ENCODE results near the gene SFTPB. TPM values are rescaled to one million over a fixed set of nuclear protein-coding genes. Genes with fewer than 3 reads are reported as not detected.
"Not testable (repeated sequence)": the region's sequence is repeated elsewhere in the genome, so short reads cannot be mapped to it uniquely, and the experiment has no call there.

SFTPB gene
- total RNA-seq, 2 donors from 2014 or later = 0.12 to 0.44 TPM

DNA sequence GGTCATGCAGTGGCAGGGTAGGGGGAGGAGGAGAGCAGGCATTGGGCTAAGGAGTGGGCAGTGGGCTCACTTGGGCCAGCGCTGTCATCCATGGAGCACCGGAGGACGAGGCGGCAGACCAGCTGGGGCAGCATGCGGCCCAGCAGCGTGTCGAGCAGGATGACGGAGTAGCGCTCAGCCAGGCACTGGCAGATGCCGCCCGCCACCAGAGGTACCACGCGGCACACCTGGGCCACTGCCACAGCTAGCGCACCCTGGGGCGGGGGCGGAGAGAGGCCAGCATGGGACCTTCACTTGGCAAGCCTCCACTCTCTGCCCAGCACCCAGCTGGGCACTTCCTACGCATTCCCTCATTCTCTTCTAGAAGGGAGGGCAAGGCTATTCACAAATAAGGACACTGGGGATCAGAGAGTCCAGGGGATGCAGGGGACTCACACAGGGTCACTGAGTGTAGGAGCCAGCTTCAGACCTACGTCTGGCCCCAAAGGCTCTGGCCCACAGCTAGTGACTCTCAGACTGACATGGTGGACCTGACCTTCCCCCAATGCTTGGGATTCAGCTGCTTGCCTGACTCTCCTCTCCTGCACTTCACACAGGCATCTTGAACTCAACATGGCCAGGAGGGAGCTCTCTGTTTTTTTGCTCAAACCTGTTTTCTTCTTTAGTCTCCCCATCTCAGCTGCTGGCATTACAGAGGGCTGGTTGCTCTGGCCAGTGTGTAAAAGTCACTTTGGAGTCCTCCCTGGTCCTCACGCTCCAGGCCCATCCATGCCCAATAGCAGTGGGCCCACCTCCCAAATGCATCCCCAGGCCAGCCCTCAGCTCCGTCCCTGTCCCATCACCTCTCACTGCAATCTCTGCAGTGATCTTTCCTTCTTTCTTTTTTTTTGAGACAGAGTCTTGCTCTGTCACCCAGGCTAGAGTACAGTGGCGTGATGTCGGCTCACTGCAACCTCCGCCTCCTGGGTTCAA, 4.1 kb downstream of the SFTPB start:
- ATAC-seq = no peak
- no peak for DNase-seq
- intact Hi-C loops (cut with DNase I) = no loop called here

DNA sequence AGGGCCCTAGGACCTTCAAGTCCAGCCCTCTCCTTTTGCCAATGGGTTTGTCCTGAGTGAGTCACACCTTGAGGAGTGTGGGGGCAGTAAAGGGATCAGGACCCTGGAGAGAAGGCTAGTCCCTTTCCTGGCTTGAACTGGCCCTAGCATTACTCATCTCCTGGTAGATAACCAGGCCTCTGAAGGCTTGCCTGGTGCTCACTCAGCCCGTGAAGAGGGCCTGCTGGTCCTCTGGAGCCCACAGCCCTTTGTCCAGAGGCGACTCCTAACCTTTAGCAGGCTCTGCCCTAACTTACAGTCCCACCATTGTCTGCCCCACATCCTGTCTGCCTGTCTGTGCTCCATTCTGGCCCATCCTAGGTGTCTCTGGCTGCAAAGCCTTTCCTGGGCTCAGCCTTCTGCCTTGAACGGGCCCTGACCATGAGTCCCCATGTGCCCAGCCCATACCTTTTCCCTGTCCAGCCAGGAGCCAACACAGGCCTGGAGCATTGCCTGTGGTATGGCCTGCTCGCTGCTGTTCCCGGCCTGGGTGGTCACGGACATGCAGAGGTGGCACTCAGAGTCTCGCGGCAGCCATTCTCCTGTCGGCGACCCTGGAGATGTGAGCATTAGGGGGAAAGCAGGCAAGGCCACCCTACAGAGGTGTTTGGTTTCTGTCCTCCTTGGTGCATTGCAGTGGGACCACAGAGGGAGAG, 5.0 kb downstream of the SFTPB start:
- intact Hi-C loops (cut with DNase I) = no loop called here
- DNase-seq (peak; percentile 61), ATAC-seq (peak; percentile 66 to 90)

DNA sequence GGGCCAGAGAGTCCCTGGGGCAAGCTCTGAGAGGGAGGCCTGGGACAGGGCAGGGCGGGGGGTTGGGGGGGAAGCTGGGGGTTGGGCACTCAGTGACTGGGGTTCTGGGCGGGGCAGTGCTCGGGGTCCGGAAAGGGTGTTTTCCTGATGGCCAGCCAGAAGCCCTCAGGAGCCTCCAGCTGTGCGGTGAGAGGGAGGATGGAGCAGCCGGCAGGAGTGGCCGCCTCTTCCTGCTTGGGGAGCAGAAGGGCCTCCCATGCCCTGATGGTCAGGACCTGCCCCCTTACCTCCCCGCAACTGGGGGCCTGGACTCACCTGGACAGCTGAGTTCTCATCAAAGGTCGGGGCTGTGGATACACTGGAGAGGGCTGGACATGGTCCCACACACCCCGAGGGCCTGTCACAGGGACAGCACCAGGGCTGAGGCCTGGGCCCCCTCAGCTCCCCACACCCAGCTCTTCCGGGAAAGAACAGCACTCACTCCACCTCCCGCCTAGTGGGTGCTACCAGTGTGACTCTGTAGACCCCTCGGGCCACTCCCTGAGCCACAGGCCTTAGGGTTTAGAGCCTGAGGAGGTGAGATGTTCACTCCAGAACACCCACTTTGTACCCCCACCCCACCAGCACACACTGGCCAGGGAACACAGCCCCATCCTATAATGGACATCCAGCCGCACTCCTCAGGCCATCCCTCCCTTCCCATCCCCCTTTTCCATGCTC, 6.7 kb downstream of the SFTPB start:
- DNase-seq = peak; percentile 69
- intact Hi-C loops (cut with DNase I) = no loop called here
- peak; percentile 22 to 31 for ATAC-seq

DNA sequence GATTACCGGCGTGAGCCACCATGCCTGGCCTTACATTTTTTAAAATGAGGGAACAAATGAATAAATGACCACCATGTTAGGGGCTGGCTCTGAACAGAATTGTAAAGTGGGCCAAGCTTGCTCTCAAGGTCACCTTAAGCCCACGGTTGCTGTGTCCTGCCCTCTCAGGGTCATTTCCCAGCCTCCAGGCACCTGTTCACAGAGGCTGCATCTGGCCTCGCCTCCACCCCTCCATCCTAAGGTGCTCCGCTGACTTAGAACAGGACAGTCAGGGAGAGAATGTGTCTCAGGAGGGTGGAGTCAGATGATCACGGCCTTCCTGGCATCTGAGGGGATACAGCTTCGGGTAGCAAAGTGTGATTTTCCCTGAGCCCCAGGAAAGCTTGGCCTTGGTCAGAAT, 7.3 kb downstream of the SFTPB start:
- intact Hi-C loops (cut with DNase I) = no loop called here
- no peak for DNase-seq
- no peak for ATAC-seq

DNA sequence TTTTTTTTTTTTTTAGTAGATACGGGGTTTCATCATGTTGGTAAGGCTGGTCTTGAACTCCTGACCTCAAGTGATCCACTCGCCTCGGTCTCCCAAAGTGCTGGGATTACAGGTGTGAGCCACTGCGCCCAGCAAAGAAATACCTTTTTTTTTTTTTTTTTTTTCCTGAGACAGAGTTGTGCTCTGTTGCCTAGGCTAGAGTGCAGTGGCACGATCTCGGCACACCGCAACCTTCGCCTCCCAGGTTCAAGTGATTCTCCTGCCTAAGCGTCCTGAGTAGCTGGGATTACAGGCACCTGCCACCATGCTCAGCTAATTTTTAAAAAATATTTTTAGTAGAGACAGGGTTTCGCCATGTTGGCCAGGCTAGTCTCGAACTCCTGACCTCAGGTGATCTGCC, 7.7 kb downstream of the SFTPB start:
- DNase-seq; intact Hi-C loops (cut with DNase I); ATAC-seq: not testable (repeated sequence)

DNA sequence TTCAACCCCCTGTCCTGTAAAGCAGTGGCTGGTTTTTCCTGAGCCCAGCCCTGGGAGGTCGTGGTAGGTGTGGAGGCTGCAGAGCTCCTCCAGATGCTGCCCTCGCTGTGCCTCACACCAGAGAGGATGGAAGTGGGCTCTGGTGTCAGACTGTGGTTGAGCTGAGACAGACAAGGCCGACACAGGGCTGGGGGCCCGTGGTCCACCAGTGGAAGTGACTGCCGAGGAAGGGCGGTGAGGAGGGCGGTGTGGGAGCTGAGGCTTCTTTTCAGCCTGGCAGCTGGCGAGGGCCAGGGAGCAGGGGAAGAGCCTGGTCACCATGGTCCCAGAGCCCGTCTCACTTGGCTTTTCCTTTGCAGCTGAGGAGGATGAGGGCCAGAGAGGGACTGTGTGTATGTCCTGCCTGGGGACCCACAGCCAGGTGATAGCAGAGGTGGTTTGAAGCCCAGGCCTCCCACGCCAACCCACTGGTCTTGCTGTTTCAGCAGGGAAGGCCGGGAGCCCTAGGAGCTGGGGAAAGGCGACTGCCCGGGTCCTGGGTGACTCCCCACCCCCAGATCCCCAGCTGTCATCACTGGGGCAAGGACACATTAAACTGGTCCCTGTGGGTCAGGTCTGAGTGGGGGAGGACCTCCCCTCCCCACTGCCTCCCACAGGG, 8.5 kb downstream of the SFTPB start:
- intact Hi-C loops (cut with DNase I) = loop anchor here in 1 of 2 donors (10.0 kb wide), 1 partner anchor 45 kb away; no protein-coding TSS in a partner anchor
- DNase-seq = no peak
- no peak for ATAC-seq

DNA sequence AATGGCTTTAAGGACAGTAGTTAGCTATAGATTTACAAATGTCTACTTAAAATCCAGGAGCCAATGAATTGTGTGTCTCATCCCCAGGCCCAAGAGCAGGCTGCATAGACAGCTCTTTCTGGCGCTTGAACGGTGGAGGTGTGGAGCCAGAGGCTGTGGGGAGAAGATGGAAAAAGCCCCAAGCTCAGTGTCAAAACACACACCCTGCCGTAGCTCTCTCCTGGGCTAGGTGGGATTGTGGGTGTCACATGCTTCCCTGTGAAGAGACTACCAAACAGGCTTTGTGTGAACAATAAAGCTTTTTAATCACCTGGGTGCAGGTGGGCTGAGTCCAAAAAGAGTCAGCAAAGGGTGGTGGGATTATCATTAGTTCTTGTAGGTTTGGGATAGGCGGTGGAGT, 10.6 kb downstream of the SFTPB start:
- DNase-seq, ATAC-seq: not testable (repeated sequence)
- intact Hi-C loops (cut with DNase I) = loop anchor here in 1 of 2 donors (10.0 kb wide), 1 partner anchor 47 kb away; no protein-coding TSS in a partner anchor

DNA sequence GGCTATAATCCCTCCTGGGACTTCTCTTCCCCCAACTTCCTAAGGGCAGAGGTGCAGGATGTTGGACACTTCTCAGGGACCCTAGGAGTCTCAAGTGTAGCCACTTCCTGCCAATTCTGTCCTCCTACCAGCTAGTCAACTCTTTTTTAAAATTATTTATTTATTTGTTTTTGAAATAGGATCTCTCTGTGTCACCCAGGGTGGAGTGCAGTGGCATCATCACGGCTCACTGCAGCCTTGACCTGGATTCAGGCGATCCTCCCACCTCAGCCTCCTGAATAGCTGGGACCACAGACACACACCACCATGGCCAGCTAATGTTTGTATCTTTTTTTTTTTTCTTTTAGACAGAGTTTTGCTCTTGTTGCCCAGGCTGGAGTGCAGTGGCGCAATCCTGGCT, 11.5 kb downstream of the SFTPB start:
- DNase-seq (no peak), ATAC-seq (no peak)
- intact Hi-C loops (cut with DNase I) = loop anchor here in 1 of 2 donors (10.0 kb wide), 1 partner anchor 48 kb away; no protein-coding TSS in a partner anchor

DNA sequence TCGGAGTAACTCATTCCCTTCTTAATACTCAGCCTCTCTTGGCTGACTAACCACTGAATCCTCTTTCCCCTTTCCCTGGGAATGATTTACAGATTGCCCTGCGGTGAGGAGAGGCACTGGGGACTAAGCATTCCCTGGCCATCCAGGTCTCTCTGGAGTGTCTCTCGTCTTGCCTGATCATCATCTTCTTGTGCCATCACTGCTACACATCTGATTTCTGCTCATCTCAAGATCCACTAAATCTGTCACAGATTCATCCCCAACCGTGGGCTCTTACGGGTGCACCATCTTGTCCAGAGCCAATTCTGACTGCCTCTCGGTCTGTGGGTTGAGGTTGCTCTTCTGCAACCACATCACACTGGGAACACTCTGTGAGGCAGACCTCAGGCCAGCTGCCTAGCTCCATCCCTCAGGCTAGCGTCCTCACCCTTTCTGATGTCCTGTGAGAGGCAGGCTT, 12.0 kb downstream of the SFTPB start:
- intact Hi-C loops (cut with DNase I) = loop anchor here in 1 of 2 donors (10.0 kb wide), 1 partner anchor 49 kb away; no protein-coding TSS in a partner anchor
- ATAC-seq (no peak), DNase-seq (no peak)

DNA sequence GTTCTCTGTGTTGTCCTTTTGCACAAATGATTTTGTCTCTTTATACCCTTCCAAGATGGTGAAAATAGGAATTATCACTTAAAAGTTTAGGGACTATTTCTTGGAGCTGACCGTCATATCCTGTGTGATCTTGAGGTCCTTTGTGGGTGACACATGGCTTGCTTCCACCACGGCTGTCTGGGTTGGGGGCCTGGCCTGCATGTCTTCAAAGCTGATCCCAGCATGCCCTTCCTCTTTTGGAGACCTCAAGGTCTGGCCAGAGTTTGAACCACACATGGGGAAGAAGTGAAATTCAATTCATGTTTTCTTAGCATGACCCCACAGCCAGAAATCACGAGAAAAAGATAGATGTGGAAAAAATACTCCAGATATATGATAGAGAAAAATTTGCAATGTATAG, 14.0 kb downstream of the SFTPB start:
- no peak for ATAC-seq
- DNase-seq = no peak
- intact Hi-C loops (cut with DNase I) = loop anchor here in 1 of 2 donors (10.0 kb wide), 1 partner anchor 51 kb away; no protein-coding TSS in a partner anchor

DNA sequence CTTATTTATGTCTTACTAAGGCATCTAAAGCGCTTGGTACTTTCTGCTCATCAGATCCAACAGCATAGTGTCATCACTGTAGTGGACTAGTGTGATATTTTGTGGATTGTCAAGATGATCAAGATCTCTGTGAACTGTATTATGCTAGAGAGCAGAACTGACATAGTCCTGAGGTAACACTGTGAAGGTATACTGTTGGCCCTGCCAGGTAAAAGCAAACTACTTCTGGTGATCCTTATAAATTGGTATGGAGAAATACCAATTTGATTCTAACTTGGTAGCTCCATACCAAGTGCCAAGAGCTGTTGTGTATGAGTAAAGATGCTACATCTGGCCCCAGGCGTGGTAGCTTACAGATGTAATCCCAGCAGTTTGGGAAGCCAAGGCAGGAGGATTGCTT, 15.9 kb downstream of the SFTPB start:
- intact Hi-C loops (cut with DNase I) = loop anchor here in 1 of 2 donors (10.0 kb wide), 1 partner anchor 53 kb away; no protein-coding TSS in a partner anchor
- no peak for ATAC-seq
- DNase-seq = no peak

DNA sequence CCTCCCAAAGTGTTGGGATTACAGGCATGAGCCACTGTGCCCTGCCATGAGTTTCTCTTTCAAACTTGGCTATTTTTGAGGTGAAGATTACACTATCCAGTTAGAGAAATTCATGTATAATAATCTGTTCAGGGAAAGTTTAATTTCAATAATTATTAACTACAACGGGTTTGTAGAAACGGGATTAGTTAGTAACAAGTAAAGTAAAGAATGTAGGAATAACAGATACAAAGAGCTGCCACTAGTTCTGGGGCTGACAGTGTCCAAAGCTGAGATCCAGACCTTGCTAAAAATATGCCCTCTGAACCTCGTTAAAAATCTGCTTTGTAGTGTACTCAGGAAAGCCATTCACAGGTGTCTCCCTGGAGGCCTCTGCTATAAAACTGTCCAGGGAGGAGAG, 16.9 kb downstream of the SFTPB start:
- ATAC-seq (no peak), DNase-seq (no peak)
- intact Hi-C loops (cut with DNase I) = loop anchor here in 1 of 2 donors (10.0 kb wide), 1 partner anchor 54 kb away; no protein-coding TSS in a partner anchor

DNA sequence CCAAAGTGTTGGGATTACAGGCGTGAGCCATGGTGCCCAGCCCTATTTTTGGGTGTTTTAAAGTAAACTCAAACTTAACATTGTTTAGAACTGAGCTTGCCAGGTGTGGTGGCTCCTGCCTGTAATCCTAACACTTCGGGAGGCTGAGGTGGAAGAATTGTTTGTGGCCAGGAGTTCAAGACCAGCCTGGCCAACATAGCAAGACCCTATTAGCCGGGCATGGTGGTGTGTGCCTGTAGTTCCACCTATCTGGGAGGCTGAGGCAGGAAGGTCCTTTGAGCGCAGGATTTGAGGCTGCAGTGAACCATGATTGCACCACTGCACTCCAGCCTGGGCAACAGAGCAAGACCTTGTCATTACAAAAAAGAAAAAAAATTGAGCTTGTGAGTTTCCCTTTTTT, 17.5 kb downstream of the SFTPB start:
- DNase-seq (no peak), ATAC-seq (no peak)
- intact Hi-C loops (cut with DNase I) = loop anchor here in 1 of 2 donors (10.0 kb wide), 1 partner anchor 54 kb away; no protein-coding TSS in a partner anchor

DNA sequence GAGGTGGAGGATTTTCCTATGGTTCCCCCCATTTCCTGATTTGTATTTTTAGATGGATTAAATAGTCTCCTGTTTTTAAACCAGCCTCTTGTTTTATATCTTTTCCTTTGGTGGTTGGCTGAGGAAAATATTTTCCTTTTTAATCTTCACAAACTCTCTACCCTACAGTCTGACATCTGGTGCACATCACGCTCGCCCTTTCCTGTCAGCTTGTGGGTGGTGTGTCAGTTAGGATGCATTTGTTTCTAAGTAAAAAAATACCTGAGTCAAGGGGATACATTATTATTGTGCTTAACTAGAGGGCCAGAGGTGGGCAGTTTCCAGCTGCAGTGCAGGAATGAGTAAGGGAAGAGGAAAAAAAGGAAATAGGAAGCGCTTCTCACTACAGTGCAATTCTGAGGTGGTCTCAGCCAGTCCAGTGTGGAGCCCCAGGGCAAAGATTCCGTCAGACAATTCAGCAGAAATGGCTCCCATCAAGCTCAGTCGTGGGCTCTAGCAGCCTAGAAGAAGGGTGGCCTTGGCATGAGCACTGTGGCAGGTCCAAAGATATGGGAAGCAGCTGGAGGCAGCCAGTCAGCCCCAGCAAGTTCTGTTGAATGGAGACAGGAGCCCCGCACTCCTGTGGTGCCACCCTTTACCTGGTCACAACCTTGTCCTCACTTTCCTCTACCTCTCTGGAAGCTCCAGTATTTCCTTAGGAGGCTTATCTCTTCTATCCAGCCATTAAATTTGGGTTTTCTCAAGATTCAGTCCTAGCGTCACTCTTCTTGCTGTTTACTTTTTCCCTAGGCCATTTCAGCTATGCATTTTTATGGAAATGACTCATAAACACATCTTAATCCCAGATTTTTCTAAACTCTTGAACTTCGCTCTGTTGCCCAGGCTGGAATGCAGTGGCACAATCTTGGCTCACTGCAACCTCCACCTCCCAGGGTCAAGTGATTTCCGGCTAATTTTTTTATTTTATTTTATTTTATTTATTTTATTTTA, 18.5 kb downstream of the SFTPB start:
- peak in 1 of 2 donors; percentile 51 for ATAC-seq
- DNase-seq = no peak
- intact Hi-C loops (cut with DNase I) = loop anchor here in 1 of 2 donors (10.0 kb wide), 2 partner anchors 55 to 165 kb away; no protein-coding TSS in a partner anchor

DNA sequence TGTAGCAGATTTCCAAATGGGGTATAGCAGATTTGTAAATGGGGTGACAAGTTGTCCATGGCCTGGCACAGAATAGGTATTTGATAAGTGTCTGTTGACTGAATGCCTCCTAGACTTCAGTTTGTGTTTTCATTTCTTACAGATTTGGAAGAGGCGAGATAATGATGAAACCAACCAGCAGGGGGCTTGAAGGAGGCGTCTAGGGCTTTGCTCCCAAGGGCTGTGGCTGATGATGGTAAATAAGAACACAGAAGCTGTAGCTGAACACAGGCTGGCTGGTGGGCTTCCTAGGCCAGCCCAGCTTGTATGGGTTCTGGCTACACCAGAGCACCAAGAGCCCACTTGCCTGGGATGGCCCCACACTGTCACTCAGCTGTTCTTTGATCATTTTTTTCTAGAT, 19.4 kb downstream of the SFTPB start:
- intact Hi-C loops (cut with DNase I) = loop anchor here in 1 of 2 donors (10.0 kb wide), 1 partner anchor 166 kb away; no protein-coding TSS in a partner anchor
- DNase-seq (no peak), ATAC-seq (peak in 1 of 2 donors; percentile 18)

DNA sequence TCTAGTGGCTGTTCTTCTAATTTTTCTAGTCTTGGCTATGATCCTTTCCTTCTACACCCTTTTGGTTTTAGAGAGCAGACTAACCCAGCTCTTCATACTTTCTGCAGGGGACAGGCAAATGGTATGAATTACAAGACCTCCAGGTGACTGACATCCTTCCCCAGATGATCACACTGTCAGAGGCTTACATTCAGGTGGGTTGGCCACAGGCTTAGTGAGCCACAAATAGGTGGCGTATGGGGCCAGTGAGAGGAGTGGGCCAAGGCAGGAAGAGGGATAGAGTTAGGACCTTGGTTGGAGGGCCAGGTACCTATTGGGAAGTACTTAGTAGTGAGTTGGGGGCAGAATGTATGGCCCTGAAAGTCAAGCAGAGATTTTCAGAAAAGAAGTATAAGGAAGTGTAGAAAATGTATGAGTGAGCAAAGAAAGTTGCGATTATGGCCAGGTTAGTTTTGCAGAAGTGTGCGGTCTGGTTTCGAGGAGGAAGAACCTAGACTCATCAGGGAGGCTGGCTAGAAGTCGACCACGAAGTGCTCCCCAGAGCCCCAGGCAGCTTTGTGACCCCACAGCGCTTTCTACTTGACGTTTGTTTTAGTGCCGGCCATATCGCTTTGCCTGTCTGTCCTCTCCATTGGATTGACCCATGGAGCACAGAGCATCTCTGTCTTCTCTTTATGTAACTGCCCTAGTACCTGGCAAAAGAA, 20.0 kb downstream of the SFTPB start:
- DNase-seq (no peak), ATAC-seq (no peak)
- intact Hi-C loops (cut with DNase I) = loop anchor here in 1 of 2 donors (10.0 kb wide), 1 partner anchor 167 kb away; no protein-coding TSS in a partner anchor
